GM10266 (cell line): ENCODE measurements around the gene CHADL.
A peak's percentile ranks its signal among the peaks of the same experiment; 100 is the strongest.

ENCODE experiments used
- DNase-seq: peaks from one replicate; pipeline ENCODE4 v3.0.0; 2012; ENCODE audit errors: extremely low spot score
- CTCF ChIP-seq: IDR thresholded peaks from 2 replicates; pipeline ENCODE4 v1.5.1; 2012; ENCODE audit warnings: mild to moderate bottlenecking, low read depth; ENCODE audit not compliant: control insufficient read depth, insufficient read depth; ENCODE audit errors: missing control alignments

Gene CHADL

DNA sequence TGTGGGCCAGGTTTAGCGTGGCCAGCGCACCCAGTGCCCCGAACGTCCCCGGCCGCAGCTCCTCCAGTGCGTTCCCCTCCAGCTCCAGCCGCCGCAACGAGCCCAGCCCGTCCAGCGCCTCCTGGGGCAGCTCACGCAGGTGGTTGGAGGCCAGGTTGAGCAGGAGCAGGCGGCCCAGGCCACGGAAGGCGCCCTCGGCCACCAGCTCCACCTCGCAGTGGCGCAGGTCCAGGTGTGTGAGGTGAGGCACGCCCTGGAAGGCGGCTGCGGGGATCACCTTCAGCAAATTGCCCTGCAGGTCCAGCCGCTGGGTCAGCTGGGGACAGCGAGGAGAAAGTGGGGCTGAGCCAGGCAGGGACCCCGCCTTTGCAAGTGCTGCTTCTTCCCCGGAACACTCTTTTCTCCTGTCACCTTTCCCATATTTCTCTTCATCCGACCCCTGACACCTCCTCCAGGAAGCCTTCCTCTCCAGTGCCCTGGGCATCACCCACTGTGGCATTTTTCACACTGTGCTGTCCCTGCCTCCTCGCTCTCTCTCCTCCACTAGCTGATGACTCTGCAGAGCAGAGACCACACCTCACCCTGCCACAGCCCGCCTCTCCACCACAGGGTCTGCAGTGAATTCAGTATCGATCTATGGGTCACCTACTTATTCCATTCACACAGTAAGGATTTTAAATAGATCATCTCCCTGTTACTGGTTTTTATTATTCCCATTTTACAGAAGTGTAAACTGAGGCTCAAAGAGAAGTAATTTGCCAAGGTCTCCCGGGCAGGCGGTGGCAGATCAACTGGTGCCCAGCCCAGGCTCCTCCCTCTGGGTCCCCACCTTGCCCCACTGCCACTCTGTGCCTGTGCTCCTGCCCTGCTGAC lies 1.9 kb downstream of the CHADL start:
- no peak for TF ChIP-seq CTCF
- DNase-seq = no peak

DNA sequence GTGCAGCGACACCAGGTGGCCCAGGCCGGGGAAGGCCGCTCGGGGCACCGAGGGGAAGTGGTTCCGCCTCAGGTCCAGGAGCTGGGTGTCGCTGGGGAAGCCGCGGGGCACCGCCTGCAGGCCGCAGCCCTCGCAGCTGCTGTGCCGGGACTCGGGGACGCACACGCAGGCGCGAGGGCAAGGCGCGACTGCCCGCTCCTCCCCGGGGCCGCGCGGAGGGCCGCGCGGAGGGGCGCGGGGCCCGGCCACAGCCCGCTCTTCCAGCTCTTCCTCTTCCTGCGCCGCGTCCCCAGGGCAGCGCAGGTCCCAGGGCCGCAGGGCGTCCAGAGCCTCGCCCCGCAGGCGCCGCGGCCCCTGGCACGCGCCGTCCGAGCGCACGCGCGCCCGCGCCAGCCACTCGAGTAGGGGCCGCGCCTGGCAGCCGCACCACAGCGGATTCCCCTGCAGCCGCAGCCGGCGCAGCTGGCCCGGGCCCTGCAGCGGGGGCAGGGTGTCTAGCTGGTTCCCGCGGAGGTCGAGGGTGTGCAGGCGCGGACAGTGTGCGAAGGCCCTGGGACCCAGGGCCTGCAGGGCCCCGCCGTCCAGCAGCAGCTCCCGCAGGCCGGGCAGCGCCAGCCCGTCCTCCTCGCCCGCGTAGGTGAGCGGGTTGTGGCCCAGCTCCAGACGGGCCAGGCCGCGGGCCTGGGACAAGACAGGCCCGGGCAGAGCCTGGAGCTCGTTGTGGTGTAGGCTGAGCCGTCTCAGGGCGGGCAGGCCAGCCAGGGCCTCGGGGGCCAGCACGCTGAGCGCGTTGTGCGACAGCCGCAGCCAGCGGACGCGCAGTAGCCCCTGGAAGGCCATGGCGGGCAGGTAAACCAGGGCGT lies 2.8 kb downstream of the CHADL start:
- TF ChIP-seq CTCF = peak; percentile 89
- peak; percentile 94 for DNase-seq

GRCh38 chr22:41237036-41237706 lies 3.6 kb downstream of the CHADL start:
- DNase-seq = no peak
- no peak for TF ChIP-seq CTCF

GRCh38 chr22:41234815-41235695 lies 5.7 kb downstream of the CHADL start:
- TF ChIP-seq CTCF = no peak
- DNase-seq = no peak

- DNase-seq = no peak
These were observed 9.4 kb downstream of the CHADL start for GRCh38 chr22:41231369-41231768.

More at GRCh38 chr22:41231369-41231768, 9.4 kb downstream of the CHADL start:
- no peak for TF ChIP-seq CTCF
